Mucosa of descending colon (tissue), 3 donors: ENCODE results near the gene ZNF501. TPM values are rescaled to one million over a fixed set of nuclear protein-coding genes. Genes with fewer than 3 reads are reported as not detected.

Experiments used
- ATAC-seq: fragments of 200-7000 bp; cut with Tn5 transposase; one replicate; pipeline ENCODE4 v1.9.1; 2020; ENCODE audit warnings: mild to moderate bottlenecking, moderate library complexity
- DNase-seq, 3 donors: peaks; one replicate each; pipeline ENCODE4 v3.0.0-alpha.2; 2020
- H3K36me3 ChIP-seq: fragments of 200-600 bp; one replicate; pipeline ENCODE4 v1.8.0; 2021; ENCODE audit warnings: low read depth, mild to moderate bottlenecking
- H3K4me1 ChIP-seq: fragments of 200-600 bp; one replicate; pipeline ENCODE4 v1.8.0; 2021; ENCODE audit warnings: low read depth, mild to moderate bottlenecking
- H3K4me3 ChIP-seq: fragments of 200-600 bp; one replicate; pipeline ENCODE4 v1.8.0; 2021; ENCODE audit warnings: mild to moderate bottlenecking
- H3K9me3 ChIP-seq: fragments of 200-600 bp; one replicate; pipeline ENCODE4 v1.8.0; 2021; ENCODE audit warnings: mild to moderate bottlenecking
- CTCF ChIP-seq: fragments of 200-600 bp; IDR thresholded peaks from one replicate; pipeline ENCODE4 v1.8.0; 2022; ENCODE audit warnings: antibody characterized with exemption, mild to moderate bottlenecking
- intact Hi-C, 2 donors: fragments of 100-400 bp; cut with DNase I in 1 of 2; cut with micrococcal nuclease in 1 of 2; formaldehyde crosslinking; loops; one replicate each; pipeline versions ENCODE4 v1.11.0 to v1.11.1; 2022; cut with DNase I, micrococcal nuclease
- total RNA-seq, 3 donors: library from RNA; stranded (reverse); fragmentation: NEBNext Ultra II Directional in 2 of 3; extraction: Animal tissue kit (Norgen Biotek cat#: 25700) in 2 of 3; gene quantifications; one replicate each; pipeline versions ENCODE4 v1.2.1 to v1.2.4, GENCODE V29; 2021 to 2023
- donor health status: DM: no; HTN: no; CAD: no; lungs with moderate emphysema.
- donor health status: DM: no; HTN: no; CAD: no.
- donor health status: DM: no; HTN: yes; CAD: no.

Gene ZNF501
- total RNA-seq, 3 donors from 2014 or later: 3.6 to 6.4 (median 3.7) TPM

- TF ChIP-seq CTCF: no peak
- no peaks in the 10 kb centered on the region for H3K4me1 ChIP-seq
- peak; percentile 100 for ATAC-seq
- H3K4me3 ChIP-seq: peak within 1 kb of the TSS; percentile 42
- intact Hi-C loops: no loop called here
- H3K9me3 ChIP-seq: peaks cover 42% of the 10 kb centered on the region
- DNase-seq: peak; percentile 87 to 93 (median 88)
- H3K36me3 ChIP-seq: no peaks in the 10 kb centered on the region
Measured at GRCh38 chr3:44712455-44713075, 16.9 kb upstream of the ZNF501 start, which contains the start of gene ZNF502. ZNF502 (plus strand) TSS chr3:44712660; CDS start chr3:44720262, 7,602 bp downstream.

- TF ChIP-seq CTCF: no peak
- intact Hi-C loops: no loop called here
- Histone ChIP-seq H3K9me3 (peaks cover 99% of the 10 kb centered on the region), H3K4me1 (no peaks in the 10 kb centered on the region), H3K4me3 (no peak overlapping the region), H3K36me3 (peaks cover 8% of the 10 kb centered on the region)
- ATAC-seq (no peak), DNase-seq (no peak)
Measured at GRCh38 chr3:44721231-44722102, 8.0 kb upstream of the ZNF501 start.

- intact Hi-C loops: no loop called here
- Histone ChIP-seq H3K4me1 (no peaks in the 10 kb centered on the region), H3K9me3 (peaks cover 100% of the 10 kb centered on the region), H3K36me3 (peaks cover 8% of the 10 kb centered on the region), H3K4me3 (no peak overlapping the region)
- TF ChIP-seq CTCF: no peak
- DNase-seq (no peak), ATAC-seq (no peak)
Measured at GRCh38 chr3:44722103-44722401, 7.4 kb upstream of the ZNF501 start.

GRCh38 chr3:44734646-44735168 is 5.3 kb downstream of the ZNF501 start:
- intact Hi-C loops: no loop called here
- Histone ChIP-seq H3K4me3 (no peak overlapping the region), H3K9me3 (peaks cover 96% of the 10 kb centered on the region), H3K36me3 (no peaks in the 10 kb centered on the region), H3K4me1 (peaks cover 3% of the 10 kb centered on the region)
- ATAC-seq (no peak), DNase-seq (no peak)
- TF ChIP-seq CTCF: no peak

- Histone ChIP-seq H3K36me3 (no peaks in the 10 kb centered on the region), H3K9me3 (peaks cover 33% of the 10 kb centered on the region), H3K4me1 (peaks cover 13% of the 10 kb centered on the region), H3K4me3 (peak overlapping the region; percentile 43)
- ATAC-seq: peak; percentile 8
- no peak for DNase-seq
- TF ChIP-seq CTCF: no peak
- intact Hi-C loops: no loop called here
Measured at GRCh38 chr3:44761101-44761423, 31.6 kb downstream of the ZNF501 start.
